Activated CD4-positive, alpha-beta T cell treated with anti-CD3 and anti-CD28 coated beads for 24 hours (primary cell): ENCODE data around the gene CDKN2B-AS1.
"Not testable (repeated sequence)": the region's sequence is repeated elsewhere in the genome, so short reads cannot be mapped to it uniquely, and the experiment has no call there.

Source experiments
- DNase-seq, 2 donors: peaks; one replicate each; pipeline ENCODE4 v3.0.0-alpha.2; 2020; ENCODE audit warnings: low read depth in 2 of 2

The CDKN2B-AS1 gene

GRCh38 chr9:21994556-21995005 lies at the start of gene CDKN2B-AS1:
Gene CDKN2B-AS1, plus strand, starts transcription at chr9:21994791.
- no peak for DNase-seq

DNA sequence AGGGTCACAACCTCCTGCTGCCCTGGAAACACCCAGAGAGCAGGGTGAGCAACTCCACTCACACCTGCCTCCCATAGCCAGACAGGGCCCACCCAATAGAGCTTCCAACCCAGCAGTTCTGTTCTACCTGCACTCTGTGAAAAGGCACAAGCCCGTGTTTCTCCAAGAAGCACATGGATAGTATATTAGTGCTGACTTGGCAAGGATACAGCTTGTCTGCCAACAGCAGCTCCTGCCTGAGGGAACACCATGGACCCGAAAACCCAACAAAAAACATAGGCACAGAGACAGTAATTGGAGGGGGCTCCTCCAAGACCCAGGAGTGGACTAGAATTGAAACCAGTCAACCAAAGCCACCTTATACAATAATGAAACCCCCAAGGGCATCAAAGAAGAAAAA lies 49.0 kb upstream of the CDKN2B-AS1 start:
- DNase-seq = no peak

- DNase-seq = no peak
These were observed 35.8 kb upstream of the CDKN2B-AS1 start for GRCh38 chr9:21958833-21959232.

DNA sequence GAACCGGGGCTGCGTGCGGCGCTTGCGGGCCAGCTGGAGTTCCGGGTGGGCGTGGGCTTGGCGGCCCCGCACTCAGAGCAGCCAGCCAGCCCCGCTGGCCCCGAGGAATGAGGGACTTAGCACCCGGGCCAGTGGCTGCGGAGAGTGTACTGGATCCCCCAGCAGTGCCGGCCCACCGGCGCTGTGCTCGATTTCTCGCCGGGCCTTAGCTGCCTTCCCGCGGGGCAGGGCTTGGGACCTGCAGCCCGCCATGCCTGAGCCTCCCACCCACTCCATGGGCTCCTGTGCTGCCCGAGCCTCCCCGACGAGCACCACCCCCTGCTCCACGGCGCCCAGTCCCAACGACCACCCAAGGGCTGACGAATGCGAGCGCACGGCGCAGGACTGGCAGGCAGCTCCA lies 35.3 kb upstream of the CDKN2B-AS1 start:
- DNase-seq = not testable (repeated sequence)

DNA sequence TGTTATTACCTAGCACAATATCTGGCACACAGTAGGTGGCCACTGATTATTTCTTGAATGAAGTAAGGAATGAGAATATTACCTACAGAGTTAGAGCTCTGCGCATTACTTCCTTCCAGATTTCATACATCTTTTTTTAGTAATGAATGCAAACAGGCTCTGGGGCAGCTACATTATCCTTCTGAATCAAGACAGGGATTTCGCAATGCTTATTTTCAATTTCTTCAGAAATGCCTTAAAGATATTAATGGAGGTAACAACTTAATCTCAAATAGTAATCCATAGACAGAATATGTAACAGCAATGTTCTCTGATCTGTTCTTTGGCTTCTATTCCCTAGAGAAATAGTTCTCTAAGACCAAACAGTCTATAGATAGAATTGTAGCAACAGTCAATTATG lies 33.0 kb upstream of the CDKN2B-AS1 start:
- no peak for DNase-seq

GRCh38 chr9:21964925-21965385 lies 29.6 kb upstream of the CDKN2B-AS1 start:
- DNase-seq = peak in 1 of 2 donors; percentile 32

GRCh38 chr9:21965401-21965951 lies 29.1 kb upstream of the CDKN2B-AS1 start:
- DNase-seq = no peak

- DNase-seq = no peak
These were observed 28.3 kb upstream of the CDKN2B-AS1 start for GRCh38 chr9:21966140-21966851.

GRCh38 chr9:21967169-21967568 lies 27.4 kb upstream of the CDKN2B-AS1 start:
- DNase-seq = no peak

DNA sequence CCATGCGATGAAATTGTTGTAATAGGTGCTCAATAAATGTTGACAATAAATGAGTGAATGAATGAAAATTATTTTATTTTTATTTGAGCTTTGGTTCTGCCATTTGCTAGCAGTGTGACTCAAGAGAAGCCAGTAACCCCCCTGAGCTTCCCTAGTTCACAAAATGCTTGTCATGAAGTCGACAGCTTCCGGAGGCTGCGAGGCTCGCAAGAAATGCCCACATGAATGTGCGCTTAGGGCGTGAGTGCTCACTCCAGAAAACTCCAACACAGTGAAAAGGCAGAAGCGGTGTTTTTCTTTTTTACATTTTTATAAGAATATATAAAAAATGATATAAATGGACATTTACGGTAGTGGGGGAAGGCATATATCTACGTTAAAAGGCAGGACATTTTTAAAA lies 26.9 kb upstream of the CDKN2B-AS1 start:
- DNase-seq = no peak

- DNase-seq = no peak
These were observed 26.1 kb upstream of the CDKN2B-AS1 start for GRCh38 chr9:21968331-21969010.

- no peak for DNase-seq
These were observed 25.3 kb upstream of the CDKN2B-AS1 start for GRCh38 chr9:21969011-21969940.

GRCh38 chr9:21969951-21970799 lies 24.4 kb upstream of the CDKN2B-AS1 start:
- no peak for DNase-seq

DNA sequence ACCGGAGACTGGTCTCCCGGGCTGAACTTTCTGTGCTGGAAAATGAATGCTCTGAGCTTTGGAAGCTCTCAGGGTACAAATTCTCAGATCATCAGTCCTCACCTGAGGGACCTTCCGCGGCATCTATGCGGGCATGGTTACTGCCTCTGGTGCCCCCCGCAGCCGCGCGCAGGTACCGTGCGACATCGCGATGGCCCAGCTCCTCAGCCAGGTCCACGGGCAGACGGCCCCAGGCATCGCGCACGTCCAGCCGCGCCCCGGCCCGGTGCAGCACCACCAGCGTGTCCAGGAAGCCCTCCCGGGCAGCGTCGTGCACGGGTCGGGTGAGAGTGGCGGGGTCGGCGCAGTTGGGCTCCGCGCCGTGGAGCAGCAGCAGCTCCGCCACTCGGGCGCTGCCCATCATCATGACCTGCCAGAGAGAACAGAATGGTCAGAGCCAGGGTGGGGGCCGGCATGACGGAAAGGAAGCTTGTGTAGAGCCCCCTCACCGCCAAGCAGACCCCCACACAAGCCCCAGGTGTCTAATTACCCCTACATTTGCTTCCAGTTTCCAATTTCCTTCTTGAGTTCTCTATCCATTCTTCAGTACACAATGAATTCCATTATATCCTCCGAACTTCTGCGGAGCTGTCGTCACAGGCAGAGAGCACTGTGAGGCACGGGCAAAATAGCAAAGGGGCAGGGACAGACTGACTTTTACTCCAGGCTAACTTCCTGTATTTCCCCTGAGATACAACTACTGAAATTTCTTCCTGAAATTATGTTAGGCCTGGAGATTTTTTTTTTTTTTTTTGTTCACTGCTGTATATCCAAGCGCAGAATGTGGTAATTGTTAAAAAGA lies 23.6 kb upstream of the CDKN2B-AS1 start:
- DNase-seq = no peak

DNA sequence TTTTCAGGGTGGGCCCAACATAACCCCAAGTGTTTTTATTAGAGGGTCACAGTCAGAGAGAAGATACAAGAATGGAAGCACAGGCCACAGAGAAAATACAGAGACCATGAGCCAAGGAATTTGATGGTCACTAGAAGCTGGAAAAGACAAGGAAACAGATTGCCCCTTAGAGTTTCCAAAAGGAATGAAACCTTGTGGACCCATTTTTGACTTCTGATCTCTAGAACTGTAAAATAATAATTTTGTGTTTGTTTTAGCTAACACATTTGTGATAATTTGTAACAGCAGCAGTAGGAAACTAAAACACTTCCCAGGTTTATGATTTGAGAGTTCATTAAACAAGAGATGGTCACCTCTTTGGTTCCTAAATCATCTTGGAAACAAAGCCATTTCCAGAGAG lies 22.2 kb upstream of the CDKN2B-AS1 start:
- DNase-seq = no peak

DNA sequence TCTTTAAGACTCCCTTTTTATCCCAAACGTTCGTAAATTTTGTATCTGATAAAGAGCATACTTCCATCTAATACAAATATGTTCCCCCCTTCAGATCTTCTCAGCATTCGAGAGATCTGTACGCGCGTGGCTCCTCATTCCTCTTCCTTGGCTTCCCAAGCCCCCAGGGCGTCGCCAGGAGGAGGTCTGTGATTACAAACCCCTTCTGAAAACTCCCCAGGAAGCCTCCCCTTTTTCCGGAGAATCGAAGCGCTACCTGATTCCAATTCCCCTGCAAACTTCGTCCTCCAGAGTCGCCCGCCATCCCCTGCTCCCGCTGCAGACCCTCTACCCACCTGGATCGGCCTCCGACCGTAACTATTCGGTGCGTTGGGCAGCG lies 20.3 kb upstream of the CDKN2B-AS1 start:
- no peak for DNase-seq

DNA sequence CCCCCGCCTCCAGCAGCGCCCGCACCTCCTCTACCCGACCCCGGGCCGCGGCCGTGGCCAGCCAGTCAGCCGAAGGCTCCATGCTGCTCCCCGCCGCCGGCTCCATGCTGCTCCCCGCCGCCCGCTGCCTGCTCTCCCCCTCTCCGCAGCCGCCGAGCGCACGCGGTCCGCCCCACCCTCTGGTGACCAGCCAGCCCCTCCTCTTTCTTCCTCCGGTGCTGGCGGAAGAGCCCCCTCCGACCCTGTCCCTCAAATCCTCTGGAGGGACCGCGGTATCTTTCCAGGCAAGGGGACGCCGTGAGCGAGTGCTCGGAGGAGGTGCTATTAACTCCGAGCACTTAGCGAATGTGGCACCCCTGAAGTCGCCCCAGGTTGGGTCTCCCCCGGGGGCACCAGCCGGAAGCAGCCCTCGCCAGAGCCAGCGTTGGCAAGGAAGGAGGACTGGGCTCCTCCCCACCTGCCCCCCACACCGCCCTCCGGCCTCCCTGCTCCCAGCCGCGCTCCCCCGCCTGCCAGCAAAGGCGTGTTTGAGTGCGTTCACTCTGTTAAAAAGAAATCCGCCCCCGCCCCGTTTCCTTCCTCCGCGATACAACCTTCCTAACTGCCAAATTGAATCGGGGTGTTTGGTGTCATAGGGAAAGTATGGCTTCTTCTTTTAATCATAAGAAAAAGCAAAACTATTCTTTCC lies 19.7 kb upstream of the CDKN2B-AS1 start:
- DNase-seq = peak in 1 of 2 donors; percentile 45

DNA sequence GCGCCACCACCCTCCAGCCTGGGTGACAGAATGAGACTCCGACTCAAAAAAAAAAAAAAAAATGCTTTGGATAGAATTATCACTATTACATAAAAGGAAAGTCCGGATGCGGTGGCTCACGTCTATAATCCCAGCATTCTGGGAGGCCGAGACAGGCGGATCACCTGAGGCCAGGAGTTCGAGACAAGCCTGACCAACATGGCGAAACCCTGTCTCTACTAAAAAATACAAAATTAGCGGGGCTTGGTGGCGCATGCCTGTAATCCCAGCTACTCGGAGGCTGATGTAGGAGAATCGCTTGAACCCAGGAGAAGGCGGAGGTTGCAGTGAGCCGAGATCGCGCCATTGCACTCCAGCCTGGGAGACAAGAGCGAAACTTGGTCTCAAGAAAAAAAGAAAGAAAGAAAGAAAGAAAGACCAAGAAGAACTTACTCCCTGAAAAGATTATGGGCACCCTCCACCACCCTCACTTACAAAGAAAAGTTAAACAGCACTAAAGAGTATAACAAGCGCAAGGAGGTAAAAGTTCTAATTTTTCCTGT lies 18.2 kb upstream of the CDKN2B-AS1 start:
- DNase-seq = no peak

DNA sequence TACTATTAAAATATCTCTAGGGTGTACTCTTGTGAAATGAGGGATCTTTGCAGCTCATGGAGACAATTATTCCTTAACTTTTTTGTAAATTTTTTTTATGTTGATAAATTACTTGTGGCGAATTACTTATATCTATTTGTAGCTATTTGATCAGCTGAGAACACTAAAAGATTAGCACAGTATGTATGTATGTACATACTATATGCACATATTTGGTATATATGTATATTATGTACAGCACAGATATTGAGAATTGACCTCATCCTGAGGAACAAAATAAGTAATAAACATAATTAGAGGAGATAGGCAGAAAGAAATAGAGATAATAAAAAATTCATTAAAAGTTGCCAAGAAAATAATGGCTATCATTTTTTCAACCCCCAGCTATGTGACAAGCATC lies 12.2 kb upstream of the CDKN2B-AS1 start:
- no peak for DNase-seq
